Coronary artery (tissue), 2 donors: ENCODE data around the gene DNAJC12.

Experiments
- DNase-seq: peaks from one replicate; pipeline ENCODE4 v3.0.0-alpha.2; 2017; ENCODE audit warnings: low spot score
- H3K27ac ChIP-seq, 2 donors: fragments of 200-600 bp; sonication (generic); one replicate each; pipeline ENCODE4 v1.5.1; 2016 to 2019
- H3K4me3 ChIP-seq: fragments of 200-600 bp; sonication (generic); 2 replicates; pipeline ENCODE4 v1.5.1; 2016; ENCODE audit warnings: mild to moderate bottlenecking, moderate library complexity
- CTCF ChIP-seq: fragments of 200-600 bp; sonication (generic); IDR thresholded peaks from one replicate; pipeline ENCODE4 v1.5.1; 2019; ENCODE audit warnings: antibody characterized with exemption

DNAJC12 gene

GRCh38 chr10:67875340-67876238 lies 37.6 kb upstream of the DNAJC12 start:
- DNase-seq: no peak
- no peak for TF ChIP-seq CTCF
- no peak overlapping the region for H3K27ac ChIP-seq
- H3K4me3 ChIP-seq: no peak overlapping the region

- no peak for TF ChIP-seq CTCF
- DNase-seq: no peak
- H3K4me3 ChIP-seq: no peak overlapping the region
- no peak overlapping the region for H3K27ac ChIP-seq
These were observed 32.0 kb upstream of the DNAJC12 start for GRCh38 chr10:67869996-67870395.

- DNase-seq: no peak
- no peak overlapping the region for H3K27ac ChIP-seq
These were observed 30.1 kb upstream of the DNAJC12 start for GRCh38 chr10:67868132-67868531.

GRCh38 chr10:67864607-67865371 lies 26.8 kb upstream of the DNAJC12 start:
- Histone ChIP-seq H3K4me3 (no peak overlapping the region), H3K27ac (no peak overlapping the region)
- no peak for TF ChIP-seq CTCF
- no peak for DNase-seq

More at GRCh38 chr10:67868132-67868531, 30.1 kb upstream of the DNAJC12 start:
- no peak overlapping the region for H3K4me3 ChIP-seq
- no peak for TF ChIP-seq CTCF

GRCh38 chr10:67863094-67863493 lies 25.1 kb upstream of the DNAJC12 start:
- DNase-seq: no peak
- TF ChIP-seq CTCF: no peak
- Histone ChIP-seq H3K27ac (no peak overlapping the region), H3K4me3 (no peak overlapping the region)

GRCh38 chr10:67861750-67862432 lies 23.9 kb upstream of the DNAJC12 start:
- Histone ChIP-seq H3K4me3 (no peak overlapping the region), H3K27ac (no peak overlapping the region)
- no peak for TF ChIP-seq CTCF
- DNase-seq: no peak
